Renal cortical epithelial cell (primary cell): Measurements from ENCODE around the gene PLEKHM2. TPM values are rescaled to one million over a fixed set of nuclear protein-coding genes. Genes with fewer than 3 reads are reported as not detected.

Experiments used
- DNase-seq: peaks from one replicate; pipeline ENCODE4 v3.0.0-alpha.2; 2011; ENCODE audit warnings: low read depth
- total RNA-seq: library from RNA; depleted of rRNA; stranded (reverse); fragments of >200 nt; gene quantifications from 2 replicates; pipeline ENCODE4 v1.2.3, GENCODE V29; 2014

PLEKHM2 gene
- total RNA-seq, 1 donor from 2014 or later: 77.7 TPM

- no peak for DNase-seq
Observed at GRCh38 chr1:15738416-15739113, 54.4 kb downstream of the PLEKHM2 start.

GRCh38 chr1:15739259-15739658 lies 55.1 kb downstream of the PLEKHM2 start:
- no peak for DNase-seq

- no peak for DNase-seq
Observed at GRCh38 chr1:15739745-15740144, 55.6 kb downstream of the PLEKHM2 start.

GRCh38 chr1:15740924-15741850 lies 57.1 kb downstream of the PLEKHM2 start:
- peak; percentile 42 for DNase-seq

- DNase-seq: no peak
Observed at GRCh38 chr1:15742339-15742801, 58.2 kb downstream of the PLEKHM2 start, which contains the start of gene TMEM82. TSS of gene TMEM82 (plus strand) at chr1:15742499. CDS start at chr1:15742560, 61 bp downstream.

GRCh38 chr1:15744122-15744679 lies 60.1 kb downstream of the PLEKHM2 start:
- no peak for DNase-seq

- no peak for DNase-seq
Observed at GRCh38 chr1:15747378-15747777, 63.3 kb downstream of the PLEKHM2 start.

GRCh38 chr1:15748264-15748663 lies 64.1 kb downstream of the PLEKHM2 start:
- DNase-seq: no peak

- DNase-seq: no peak
Observed at GRCh38 chr1:15748690-15749398, 64.7 kb downstream of the PLEKHM2 start.

- peak; percentile 30 for DNase-seq
Observed at GRCh38 chr1:15749399-15750291, 65.5 kb downstream of the PLEKHM2 start.

- no peak for DNase-seq
Observed at GRCh38 chr1:15750924-15751323, 66.8 kb downstream of the PLEKHM2 start.

GRCh38 chr1:15751717-15752116 lies 67.6 kb downstream of the PLEKHM2 start:
- no peak for DNase-seq

GRCh38 chr1:15753776-15754175 lies 69.7 kb downstream of the PLEKHM2 start:
- no peak for DNase-seq

- DNase-seq: no peak
Observed at GRCh38 chr1:15755021-15755645, 71.0 kb downstream of the PLEKHM2 start.

- no peak for DNase-seq
Observed at GRCh38 chr1:15755646-15756040, 71.5 kb downstream of the PLEKHM2 start.

GRCh38 chr1:15756143-15757015 lies 72.3 kb downstream of the PLEKHM2 start:
- no peak for DNase-seq

GRCh38 chr1:15757016-15757543 lies 73.0 kb downstream of the PLEKHM2 start:
- DNase-seq: no peak

- no peak for DNase-seq
Observed at GRCh38 chr1:15757575-15758342, 73.6 kb downstream of the PLEKHM2 start.
